ENCODE results near the gene NDFIP1. TPM values are rescaled to one million over a fixed set of nuclear protein-coding genes. Genes with fewer than 3 reads are reported as not detected.

The NDFIP1 gene
- total and polyA plus RNA-seq, 12 donors: 26.7 to 313 (median 89.2) TPM

- 90 to 96% (median 92%) methylated on average over 3 of the region's 3 CpGs for whole genome bisulfite sequencing, 4 donors
- DNase-seq: no peak
- Histone ChIP-seq H3K36me3 (replicated peaks in 1 of 2) (no peaks in the 10 kb centered on the region), H3K4me3 (no peak overlapping the region), H3K9me3 (replicated peaks in 1 of 3) (no peaks in the 10 kb centered on the region), H3K4me1 (replicated peaks in 1 of 2) (no peaks in the 10 kb centered on the region), H3K27ac (no peak overlapping the region), H3K27me3 (no peaks in the 10 kb centered on the region)
- TF ChIP-seq CTCF (IDR thresholded peaks at IDR 0.05) (no peak), POLR2A (IDR thresholded peaks at IDR 0.05) (no peak)
- intact Hi-C loops (cut with DNase I): no loop called here
These were observed 30.4 kb upstream of the NDFIP1 start for GRCh38 chr5:142078221-142078620.

DNA sequence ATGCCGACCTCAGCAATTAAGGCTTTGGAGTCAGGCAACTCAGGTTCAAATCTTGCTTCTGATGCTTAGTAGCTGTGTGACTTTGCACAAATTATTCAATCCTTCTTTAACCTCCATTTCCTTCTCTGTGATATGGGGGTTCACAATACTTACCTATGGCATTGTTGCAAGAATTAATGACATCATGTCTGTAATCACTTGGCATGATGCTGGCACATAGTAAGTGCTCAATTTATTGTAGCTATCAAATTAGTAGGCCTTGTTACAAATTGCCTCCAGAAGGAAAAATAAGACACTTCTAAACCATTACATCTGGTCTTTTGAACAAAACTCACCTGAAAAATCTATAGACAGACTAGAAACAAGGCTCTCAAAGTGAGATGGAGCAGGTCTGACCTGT is 29.9 kb upstream of the NDFIP1 start:
- H3K27ac ChIP-seq: no peak overlapping the region
- intact Hi-C loops (cut with DNase I): no loop called here

GRCh38 chr5:142079306-142079721 is 29.3 kb upstream of the NDFIP1 start:
- intact Hi-C loops (cut with DNase I): no loop called here
- Histone ChIP-seq H3K36me3 (replicated peaks in 1 of 2) (no peaks in the 10 kb centered on the region), H3K27ac (no peak overlapping the region), H3K9me3 (replicated peaks in 1 of 3) (no peaks in the 10 kb centered on the region), H3K27me3 (no peaks in the 10 kb centered on the region), H3K4me3 (no peak overlapping the region), H3K4me1 (replicated peaks in 1 of 2) (no peaks in the 10 kb centered on the region)
- 56 to 69% (median 60%) methylated on average over 6 of the region's 6 CpGs for WGBS, 4 donors
- TF ChIP-seq CTCF (IDR thresholded peaks at IDR 0.05) (no peak), POLR2A (IDR thresholded peaks at IDR 0.05) (no peak)
- DNase-seq: no peak

More for the DNA sequence above, 29.9 kb upstream of the NDFIP1 start:
- Histone ChIP-seq H3K27me3 (no peaks in the 10 kb centered on the region), H3K4me3 (no peak overlapping the region), H3K9me3 (replicated peaks in 1 of 3) (no peaks in the 10 kb centered on the region), H3K4me1 (replicated peaks in 1 of 2) (no peaks in the 10 kb centered on the region), H3K36me3 (replicated peaks in 1 of 2) (no peaks in the 10 kb centered on the region)
- TF ChIP-seq CTCF (IDR thresholded peaks at IDR 0.05): no peak
- TF ChIP-seq POLR2A (IDR thresholded peaks at IDR 0.05): no peak
- DNase-seq: no peak
- WGBS, 4 donors: 72 to 86% (median 85%) methylated on average over 1 of the region's 1 CpG

DNA sequence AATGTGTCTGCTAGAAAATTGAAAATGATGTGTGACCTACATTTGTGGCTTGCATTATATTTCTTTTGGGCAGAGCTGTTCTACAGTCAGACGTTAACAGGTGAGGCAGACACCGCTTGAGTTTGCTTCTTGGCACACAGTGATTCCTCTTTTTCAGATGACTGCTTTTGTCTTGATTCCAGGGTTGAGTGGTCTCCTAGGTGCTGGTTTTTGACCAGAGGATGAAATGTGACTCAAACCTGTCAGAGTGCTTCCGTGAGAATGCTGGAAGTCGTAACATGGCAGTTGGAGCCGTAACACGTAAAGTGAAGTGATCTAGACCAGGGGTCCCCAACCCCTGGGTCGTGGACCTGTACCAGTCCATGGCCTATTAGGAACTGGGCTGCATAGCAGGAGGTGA is 28.3 kb upstream of the NDFIP1 start:
- H3K4me1 ChIP-seq (replicated peaks in 1 of 2): no peaks in the 10 kb centered on the region
- no peak overlapping the region for H3K27ac ChIP-seq
- H3K4me3 ChIP-seq: no peak overlapping the region
- H3K27me3 ChIP-seq: no peaks in the 10 kb centered on the region
- H3K36me3 ChIP-seq (replicated peaks in 1 of 2): no peaks in the 10 kb centered on the region
- TF ChIP-seq CTCF (IDR thresholded peaks at IDR 0.05): no peak
- TF ChIP-seq POLR2A (IDR thresholded peaks at IDR 0.05): no peak
- WGBS, 4 donors: 84 to 93% (median 88%) methylated on average over 6 to 7 of the region's 7 CpGs
- DNase-seq: no peak
- intact Hi-C loops (cut with DNase I): no loop called here
- no peaks in the 10 kb centered on the region for H3K9me3 ChIP-seq (replicated peaks in 1 of 3)

Data from adrenal gland (tissue), 12 donors.